Left cardiac atrium (tissue), 4 donors: Measurements from ENCODE around the gene PLCB1. TPM values are rescaled to one million over a fixed set of nuclear protein-coding genes. Genes with fewer than 3 reads are reported as not detected.
A peak's percentile ranks its signal among the peaks of the same experiment; 100 is the strongest.
"Not testable (repeated sequence)": the region's sequence is repeated elsewhere in the genome, so short reads cannot be mapped to it uniquely, and the experiment has no call there.

Experiments
- ATAC-seq, 2 donors: fragments of 200-7000 bp; cut with Tn5 transposase; one replicate each; pipeline ENCODE4 v1.9.1; 2020; ENCODE audit warnings: mild to moderate bottlenecking in 2 of 2, moderate library complexity in 2 of 2
- DNase-seq: peaks from one replicate; pipeline ENCODE4 v3.0.0-alpha.2; 2020
- intact Hi-C, 2 donors: fragments of 100-400 bp; cut with DNase I; formaldehyde crosslinking; loops; one replicate each; pipeline versions ENCODE4 v1.14.1 to v1.15.1; 2022 to 2023
- total RNA-seq, 2 donors: library from RNA; stranded (reverse); fragmentation: NEBNext Ultra II Directional; extraction: Animal tissue kit (Norgen Biotek cat#: 25700); gene quantifications; one replicate each; pipeline ENCODE4 v1.2.1, GENCODE V29; 2021
- donor health status: DM: no; HTN: yes; CAD: no.
- donor health status: DM: no; HTN: yes; CAD: no; lungs with severe emphysema.
- donor health status: DM: yes; HTN: yes; CAD: no.
- donor health status: Dilated cardiomyopathy.

Gene PLCB1
- total RNA-seq, 2 donors from 2014 or later = 25.9 to 27.1 TPM

DNA sequence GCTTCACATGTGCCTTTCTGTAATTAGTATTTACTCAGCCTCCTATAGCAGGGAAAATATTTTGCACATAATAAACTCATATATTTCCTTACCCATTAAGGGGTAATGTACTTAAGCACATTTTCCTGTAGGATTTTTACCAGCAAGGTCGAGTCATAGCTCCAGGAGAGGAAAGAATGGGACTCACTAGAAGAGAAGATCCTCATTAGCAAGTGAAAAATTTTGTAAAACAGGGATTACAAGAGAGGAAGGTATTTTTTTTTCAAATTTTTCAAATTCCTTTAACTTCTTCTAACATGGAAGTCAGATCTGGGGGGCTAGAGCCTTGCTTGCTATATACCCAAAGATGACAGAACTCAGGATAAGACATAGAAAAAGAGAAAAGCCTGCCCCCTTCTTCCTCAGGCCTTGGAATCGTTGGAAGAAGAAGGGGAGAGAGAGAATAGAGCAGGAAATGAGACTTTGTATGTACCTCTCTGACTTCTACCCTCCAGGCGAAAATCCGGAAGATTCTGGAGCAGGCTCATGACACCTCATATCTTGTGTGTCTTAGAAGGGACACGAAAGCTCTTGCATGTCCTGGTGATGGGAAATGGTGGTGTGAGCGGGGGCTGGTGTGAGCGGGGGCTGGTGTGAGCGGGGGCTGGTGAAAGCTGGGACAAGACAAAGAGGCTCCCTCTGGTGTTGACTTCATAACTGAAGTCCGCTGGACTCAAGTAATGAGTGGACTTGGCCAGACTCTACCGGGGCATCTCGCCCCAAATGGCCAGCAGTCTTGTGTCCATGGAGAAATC lies 679.9 kb downstream of the PLCB1 start:
- intact Hi-C loops = no loop called here
- ATAC-seq (no peak), DNase-seq (no peak)

DNA sequence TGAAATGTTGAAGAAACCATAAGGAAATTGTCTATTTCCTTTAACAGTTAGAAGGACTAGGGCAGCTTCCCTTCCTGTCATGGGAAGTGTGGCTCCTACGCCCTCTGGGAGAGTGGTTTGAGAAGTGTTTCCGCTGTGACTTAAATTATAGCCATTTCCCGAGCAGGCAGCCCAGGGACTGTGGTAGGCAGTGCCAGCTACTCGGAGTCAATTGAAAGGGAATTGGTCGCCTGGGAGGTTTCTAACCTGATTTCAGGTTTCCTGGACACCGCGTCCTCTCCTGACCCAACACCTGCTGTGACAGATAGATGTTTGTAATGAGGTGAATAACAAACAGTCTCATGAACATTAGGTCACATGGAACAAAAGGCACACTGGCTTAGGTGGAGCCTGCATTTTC lies 680.8 kb downstream of the PLCB1 start:
- DNase-seq (peak; percentile 24), ATAC-seq (peak in 1 of 2 donors; percentile 39)
- intact Hi-C loops = no loop called here

DNA sequence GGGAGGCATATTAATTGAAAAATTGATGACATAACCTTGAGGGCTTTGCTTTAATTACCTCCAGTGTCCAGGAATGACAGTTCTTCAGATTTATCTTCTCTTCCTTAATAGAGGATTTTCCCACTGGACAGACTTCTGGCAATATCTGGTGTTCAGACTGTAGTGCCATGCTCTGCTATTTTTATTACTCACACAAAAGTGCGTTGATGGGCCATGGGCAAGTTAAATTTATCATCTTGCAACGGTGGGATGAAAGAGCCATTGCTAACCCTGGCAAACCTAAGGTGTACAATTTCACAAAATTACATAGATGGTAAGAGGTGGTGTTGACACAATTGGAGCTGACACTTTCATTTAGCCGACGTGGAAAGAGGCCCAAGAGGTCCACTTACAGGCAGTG lies 683.1 kb downstream of the PLCB1 start:
- intact Hi-C loops = no loop called here
- no peak for DNase-seq
- ATAC-seq = peak; percentile 38 to 65

DNA sequence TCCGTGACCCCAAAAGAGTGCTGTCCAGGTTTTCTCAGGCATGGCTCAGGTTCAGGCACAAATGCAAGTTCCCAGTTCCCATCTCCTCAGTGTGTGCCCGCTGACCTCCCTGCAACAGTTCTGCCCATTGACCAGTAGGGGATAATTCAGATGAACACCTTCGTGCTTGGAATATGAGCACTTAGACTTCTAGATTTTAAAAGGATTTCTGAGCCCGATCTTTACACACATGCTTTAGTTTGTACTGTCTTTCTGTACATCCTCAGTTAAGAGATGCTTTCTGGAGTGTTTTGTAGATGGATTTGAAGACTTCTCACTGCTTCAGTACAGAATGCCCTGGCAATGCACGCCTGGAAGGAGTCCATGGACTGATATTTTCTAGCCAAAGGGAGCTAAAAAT lies 697.2 kb downstream of the PLCB1 start:
- ATAC-seq = no peak
- intact Hi-C loops = no loop called here
- DNase-seq = no peak

DNA sequence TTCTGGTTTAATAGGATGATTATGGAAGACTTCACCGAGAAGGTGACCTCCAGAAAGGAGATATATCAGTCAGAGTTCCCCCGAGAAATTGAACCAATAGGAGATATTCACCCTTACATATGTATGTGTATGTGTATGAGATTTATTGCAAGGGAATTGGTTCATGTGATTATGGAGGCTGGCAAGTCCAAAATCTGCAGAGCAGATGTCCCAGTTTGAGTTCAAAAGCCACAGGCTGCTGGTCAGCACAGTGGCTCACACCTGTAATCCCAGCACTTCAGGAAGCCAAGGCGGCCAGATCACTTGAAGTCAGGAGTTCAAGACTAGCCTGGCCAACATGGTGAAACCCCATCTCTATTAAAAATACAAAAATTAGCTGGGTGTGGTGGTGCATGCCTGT lies 702.2 kb downstream of the PLCB1 start:
- ATAC-seq, DNase-seq, intact Hi-C loops: not testable (repeated sequence)

DNA sequence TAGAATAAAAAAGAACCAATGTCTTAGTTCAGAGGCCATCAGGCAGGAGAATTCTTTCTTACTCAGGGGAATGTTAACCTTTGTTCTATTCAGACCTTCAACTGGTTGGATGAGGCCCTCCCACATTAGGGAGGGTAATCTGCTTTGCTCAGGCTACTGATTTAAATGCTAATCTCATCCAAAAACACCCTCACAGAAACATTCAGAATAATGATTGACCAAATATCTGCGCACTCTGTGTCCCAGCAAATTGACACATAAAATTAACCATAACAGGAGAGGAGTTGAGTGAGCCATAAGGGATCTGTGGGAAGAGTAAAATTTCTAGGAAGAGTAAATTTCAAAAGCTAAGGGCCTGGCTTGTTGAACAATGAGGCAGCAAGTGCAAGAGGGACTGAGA lies 702.8 kb downstream of the PLCB1 start:
- no peak for DNase-seq

DNA sequence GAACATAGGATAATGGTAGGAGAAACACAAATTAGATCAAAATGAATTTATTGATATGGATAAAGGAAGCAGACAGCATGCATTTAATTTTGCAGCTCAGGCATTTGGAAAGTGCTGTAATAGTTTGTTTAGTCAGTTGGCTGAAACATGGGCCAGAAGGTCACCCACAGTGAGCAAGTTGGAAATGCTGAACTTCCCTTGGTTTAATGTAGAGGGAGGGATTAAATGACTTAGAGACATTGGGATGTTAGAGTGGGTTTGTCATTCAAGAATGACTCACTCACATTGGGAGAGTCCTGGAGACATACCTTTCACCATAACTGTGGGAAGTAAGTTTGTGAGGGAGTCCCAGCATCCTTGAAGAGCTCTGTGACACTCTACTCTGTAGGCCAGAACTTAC lies 705.3 kb downstream of the PLCB1 start:
- no peak for ATAC-seq
- DNase-seq = no peak
- intact Hi-C loops = no loop called here

More for the DNA sequence above, 702.8 kb downstream of the PLCB1 start:
- ATAC-seq = no peak
- intact Hi-C loops = no loop called here

DNA sequence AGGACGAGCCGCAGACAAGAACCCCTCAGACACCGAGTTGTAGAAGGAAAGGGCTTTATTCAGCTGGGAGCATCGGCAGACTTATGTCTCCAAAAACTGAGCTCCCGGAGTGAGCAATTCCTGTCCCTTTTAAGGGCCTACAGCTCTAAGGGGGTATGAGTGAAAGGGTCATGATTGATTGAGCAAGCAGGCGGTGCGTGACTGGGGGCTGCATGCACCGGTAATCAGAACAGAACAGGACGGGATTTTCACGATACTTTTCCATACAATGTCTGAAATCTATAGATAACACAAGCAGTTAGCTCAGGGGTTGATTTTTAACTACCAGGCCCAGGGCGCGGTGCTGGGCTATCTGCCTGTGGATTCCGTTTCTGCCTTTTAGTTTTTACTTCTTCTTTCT lies 710.5 kb downstream of the PLCB1 start:
- no peak for ATAC-seq

DNA sequence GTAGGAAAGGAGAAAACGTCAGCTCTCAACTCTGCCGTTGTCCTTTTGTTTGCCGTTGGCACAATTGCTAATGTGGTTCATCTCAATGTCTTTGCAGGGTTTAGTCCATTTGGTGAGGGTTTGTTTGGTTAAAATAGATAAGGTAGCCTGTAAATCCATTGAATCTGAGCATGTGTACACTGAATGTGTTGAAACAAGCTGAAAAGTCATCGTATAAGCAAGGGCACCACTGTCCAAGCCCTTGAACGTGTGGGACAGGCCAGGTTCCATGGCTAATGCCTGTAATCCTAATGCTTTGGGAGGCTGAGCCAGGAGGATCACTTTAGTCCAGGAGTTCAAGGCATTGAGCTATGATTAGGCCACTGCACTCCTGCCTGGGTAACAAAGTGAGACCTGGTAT lies 712.1 kb downstream of the PLCB1 start:
- DNase-seq = no peak
- no peak for ATAC-seq
- intact Hi-C loops = no loop called here

More for the DNA sequence above, 710.5 kb downstream of the PLCB1 start:
- intact Hi-C loops = no loop called here
- DNase-seq = no peak

DNA sequence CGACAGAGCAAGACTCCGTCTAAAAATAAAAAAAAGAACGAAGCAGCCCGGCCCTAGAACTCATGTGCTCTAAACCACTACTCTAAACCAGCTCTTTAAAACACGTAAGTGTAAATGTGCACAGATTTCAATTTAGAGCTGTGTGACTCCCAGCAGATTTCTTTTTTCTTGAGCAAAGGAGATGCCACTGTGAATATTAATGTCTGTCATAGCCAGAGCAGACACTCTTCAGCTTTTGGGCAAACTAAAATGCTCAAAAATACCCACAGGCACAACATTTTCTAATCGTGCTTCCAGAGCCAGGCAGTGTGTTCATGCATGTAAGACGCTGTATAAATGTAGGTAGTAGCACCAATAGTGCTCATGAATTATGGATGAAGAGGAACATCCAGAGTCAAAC lies 717.9 kb downstream of the PLCB1 start:
- DNase-seq (no peak), ATAC-seq (no peak)
- intact Hi-C loops = loop anchor here (5.0 to 10.0 kb wide), 4 partner anchors 95 to 507 kb away; partner anchors contain the start of gene PLCB4 (in 1 of the 2)

DNA sequence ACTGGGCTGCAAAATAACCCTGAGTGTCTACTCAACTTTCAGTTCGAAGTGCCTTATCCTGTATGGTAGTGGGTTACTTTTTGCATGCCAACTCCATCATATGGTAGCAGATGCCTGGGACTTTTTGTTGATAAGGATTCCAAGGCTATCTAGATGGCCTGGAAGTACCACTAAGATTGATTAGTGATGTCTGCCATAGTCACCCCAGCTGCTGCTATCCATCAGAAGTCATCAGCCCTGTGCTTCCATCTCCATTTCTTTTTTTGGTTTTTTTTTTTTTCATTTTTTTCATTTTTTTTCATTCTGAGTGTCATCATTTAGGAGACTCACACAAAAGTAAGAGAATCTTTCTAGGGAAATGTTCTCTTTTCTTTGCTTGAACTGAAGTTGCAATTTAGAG lies 719.4 kb downstream of the PLCB1 start:
- intact Hi-C loops = loop anchor here (5.0 to 10.0 kb wide), 4 partner anchors 93 to 506 kb away; partner anchors contain the start of gene PLCB4 (in 1 of the 2)
- DNase-seq = no peak
- no peak for ATAC-seq

DNA sequence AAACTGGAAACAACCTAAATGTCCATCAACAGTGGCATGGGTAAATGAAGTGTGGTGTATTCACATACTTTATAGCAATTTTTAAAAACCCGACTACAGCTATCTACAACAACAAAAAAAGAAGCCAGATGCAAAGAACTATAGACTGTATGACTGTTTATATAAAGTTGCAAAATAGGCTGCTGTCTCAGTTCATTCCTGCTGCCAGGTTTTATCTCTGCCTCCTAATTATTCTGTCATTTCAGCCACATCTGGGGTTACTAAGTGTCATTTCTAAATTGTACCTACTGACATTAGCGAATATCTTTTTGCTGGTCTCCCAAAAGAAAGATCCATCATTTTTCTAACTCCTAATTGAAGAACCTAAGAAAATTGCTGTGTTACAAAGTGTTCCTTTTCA lies 719.9 kb downstream of the PLCB1 start:
- not testable (repeated sequence) for DNase-seq, ATAC-seq
- intact Hi-C loops = loop anchor here (5.0 to 10.0 kb wide), 4 partner anchors 93 to 505 kb away; partner anchors contain the start of gene PLCB4 (in 1 of the 2)

DNA sequence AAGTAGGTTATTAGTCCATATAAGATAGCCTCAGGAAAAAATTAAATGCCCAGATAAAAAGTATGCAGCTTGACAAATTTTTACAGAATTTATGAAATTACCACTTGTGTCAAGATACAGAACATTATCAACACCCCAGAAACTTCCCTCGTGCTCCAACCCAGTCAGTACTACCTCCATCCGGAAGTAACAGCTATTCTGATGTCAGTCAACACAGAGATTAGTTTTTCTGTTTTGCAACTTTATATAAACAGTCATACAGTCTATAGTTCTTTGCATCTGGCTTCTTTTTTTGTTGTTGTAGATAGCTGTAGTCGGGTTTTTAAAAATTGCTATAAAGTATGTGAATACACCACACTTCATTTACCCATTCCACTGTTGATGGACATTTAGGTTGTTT lies 721.1 kb downstream of the PLCB1 start:
- intact Hi-C loops = loop anchor here (5.0 to 10.0 kb wide), 4 partner anchors 92 to 504 kb away; partner anchors contain the start of gene PLCB4 (in 1 of the 2)
- ATAC-seq, DNase-seq: not testable (repeated sequence)

DNA sequence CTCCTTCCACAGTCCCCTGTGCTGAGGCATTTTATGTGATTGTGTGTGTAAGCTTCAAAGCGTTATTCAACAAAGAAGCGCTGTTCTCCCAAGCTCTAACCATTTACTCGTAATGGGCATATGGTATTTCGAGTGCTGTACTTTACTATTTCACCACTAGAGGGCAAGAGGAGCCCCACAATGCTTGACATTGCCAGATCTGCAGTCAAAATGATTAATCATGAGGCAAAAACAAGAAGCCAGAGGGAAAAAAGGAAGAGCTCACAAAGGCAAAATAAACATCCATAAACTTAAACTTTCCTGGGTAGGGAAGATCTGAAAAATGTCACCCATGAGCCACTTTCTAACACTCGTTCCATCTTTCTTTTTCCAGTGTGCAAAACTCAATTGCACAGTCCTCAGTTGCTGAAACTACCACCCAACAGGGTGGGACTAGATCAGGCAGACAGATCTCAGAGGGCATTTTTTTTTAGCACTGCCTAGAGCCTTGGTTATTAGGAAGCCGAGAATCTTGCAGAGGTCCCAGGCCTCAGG lies 721.8 kb downstream of the PLCB1 start:
- intact Hi-C loops = loop anchor here (5.0 to 10.0 kb wide), 4 partner anchors 91 to 503 kb away; partner anchors contain the start of gene PLCB4 (in 1 of the 2)
- ATAC-seq (peak; percentile 85 to 87), DNase-seq (no peak)

DNA sequence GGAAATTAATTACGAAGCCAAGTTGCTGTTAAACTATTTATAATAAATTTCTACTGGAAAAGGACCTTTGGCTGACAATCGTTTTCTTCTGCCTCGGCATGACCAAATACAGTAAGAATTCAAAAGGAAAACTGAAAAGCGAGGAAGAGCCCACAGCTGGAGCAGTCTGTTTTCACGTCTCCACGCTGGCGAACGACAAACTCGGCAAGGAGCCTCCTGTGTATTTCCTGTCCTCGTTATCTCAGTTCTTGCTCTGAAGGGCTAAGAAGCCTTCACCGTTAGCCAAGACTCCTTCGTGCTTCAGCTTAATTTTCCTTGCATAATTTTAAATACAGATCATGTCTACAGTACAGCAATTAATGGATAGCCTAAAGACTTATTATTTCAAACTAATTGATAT lies 722.5 kb downstream of the PLCB1 start:
- peak; percentile 62 to 90 for ATAC-seq
- DNase-seq = peak; percentile 58
- intact Hi-C loops = loop anchor here (5.0 to 10.0 kb wide), 4 partner anchors 90 to 503 kb away; partner anchors contain the start of gene PLCB4 (in 1 of the 2)

DNA sequence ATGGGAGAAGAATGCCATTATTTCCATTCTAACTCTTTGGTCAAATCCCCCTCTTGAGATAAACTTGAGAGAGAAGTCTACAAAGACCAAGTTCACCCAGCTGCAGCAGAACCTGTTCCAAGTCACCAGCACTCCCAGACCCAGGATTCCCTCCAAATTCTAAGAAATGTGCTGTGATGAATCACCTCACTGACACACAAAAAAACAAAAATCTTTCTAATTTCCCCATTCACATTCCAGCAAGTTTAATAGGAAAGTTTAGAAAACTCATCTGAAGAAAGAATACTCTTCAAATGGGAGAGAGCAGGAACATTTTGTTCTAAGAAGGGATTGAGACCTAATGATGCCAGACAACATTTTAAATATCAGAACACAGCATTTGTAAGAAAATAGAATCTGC lies 723.2 kb downstream of the PLCB1 start:
- intact Hi-C loops = loop anchor here (10.0 kb wide), 3 partner anchors 89 to 499 kb away; partner anchors contain the start of gene PLCB4 (in 1 of the 2)
- DNase-seq (no peak), ATAC-seq (peak in 1 of 2 donors; percentile 77)

DNA sequence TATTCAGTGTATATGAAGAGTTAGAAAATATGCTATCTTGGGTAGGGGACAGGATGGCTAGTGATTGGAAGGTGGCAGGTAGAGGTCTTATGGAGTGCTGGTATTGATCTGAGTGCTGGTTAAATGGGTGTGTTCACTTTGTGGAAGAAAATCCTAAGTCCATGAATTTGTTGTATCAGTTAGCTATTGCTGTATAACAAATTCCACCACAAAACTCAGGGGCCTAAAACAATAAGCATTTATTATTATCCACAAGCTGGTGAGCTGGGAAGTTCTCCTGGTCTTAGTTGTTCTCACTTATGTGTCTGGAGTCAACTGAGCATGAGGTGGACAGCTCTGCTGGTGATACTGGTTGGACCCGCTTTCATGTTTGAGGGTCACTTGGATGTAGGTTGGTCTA lies 724.6 kb downstream of the PLCB1 start:
- DNase-seq (no peak), ATAC-seq (no peak)
- intact Hi-C loops = loop anchor here (10.0 kb wide), 3 partner anchors 88 to 498 kb away; partner anchors contain the start of gene PLCB4 (in 1 of the 2)

DNA sequence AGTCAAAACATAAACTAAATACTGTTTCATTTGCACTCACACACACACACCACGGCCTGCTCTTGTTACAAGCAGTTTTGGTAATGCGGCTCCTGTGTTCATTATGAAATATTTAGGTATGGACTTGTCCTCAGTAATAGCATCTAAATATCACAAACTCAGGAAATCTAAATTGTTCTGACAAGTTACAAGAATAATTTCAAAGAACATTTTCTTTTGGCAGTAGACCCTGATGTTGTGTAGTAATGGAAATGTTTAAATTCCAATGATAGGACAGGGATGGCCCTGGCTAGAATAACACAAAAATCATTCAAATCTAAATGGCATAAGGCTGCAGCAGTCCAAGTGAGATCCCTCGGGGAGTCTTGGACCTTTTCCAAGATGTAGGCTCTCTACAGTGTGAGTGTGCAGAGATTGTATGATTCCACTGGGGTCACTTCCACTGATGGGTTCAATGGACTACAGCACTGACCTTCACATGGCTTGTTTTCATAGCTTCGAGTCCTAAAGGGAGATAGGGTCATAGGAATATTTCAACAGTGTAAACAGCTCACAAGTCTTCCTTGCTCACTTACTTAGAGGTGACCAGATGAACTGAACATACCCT lies 726.2 kb downstream of the PLCB1 start:
- intact Hi-C loops = loop anchor here (10.0 kb wide), 3 partner anchors 87 to 497 kb away; partner anchors contain the start of gene PLCB4 (in 1 of the 2)
- ATAC-seq (peak in 1 of 2 donors; percentile 13), DNase-seq (no peak)

DNA sequence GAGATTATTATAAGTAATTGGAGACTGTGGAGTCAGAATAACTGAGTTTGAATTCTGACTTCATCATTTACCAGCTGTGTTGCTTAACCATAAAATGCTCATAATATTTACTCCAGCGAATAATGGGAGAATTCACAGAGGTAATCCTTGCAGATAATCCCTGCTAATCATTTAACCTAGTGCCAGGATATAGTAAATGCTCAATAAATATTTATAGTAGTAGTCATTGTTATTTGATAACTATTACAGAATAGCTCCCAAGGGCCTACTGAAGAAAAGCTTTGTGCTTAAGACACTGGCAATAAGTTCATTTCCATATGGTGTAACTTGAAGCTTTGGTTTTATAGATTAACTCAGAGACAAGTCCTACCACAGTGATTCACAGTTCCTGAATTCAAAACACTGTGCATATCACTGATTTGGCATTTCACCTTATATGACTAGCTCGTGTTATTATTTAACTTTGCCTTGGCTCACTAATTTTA lies 728.0 kb downstream of the PLCB1 start:
- intact Hi-C loops = no loop called here
- ATAC-seq (no peak), DNase-seq (no peak)
